ENCODE measurements around the gene USP15. TPM values are rescaled to one million over a fixed set of nuclear protein-coding genes. Genes with fewer than 3 reads are reported as not detected.

Gene USP15
- total RNA-seq, 2 donors from 2014 or later: 27.9 to 29.1 TPM

- Mint-ChIP-seq H3K4me1 (peaks cover 4% of the 10 kb centered on the region), H3K36me3 (ENCODE audit: low read depth) (no peaks in the 10 kb centered on the region), H3K9me3 (no peaks in the 10 kb centered on the region), H3K27me3 (ENCODE audit: insufficient read depth) (no peaks in the 10 kb centered on the region), H3K27ac (no peak overlapping the region), H3K4me3 (no peak overlapping the region)
- Histone ChIP-seq H3K9ac (ENCODE audit: extremely low read depth, low read length, poor library complexity, severe bottlenecking) (no peak overlapping the region), H3K36me3 (ENCODE audit: control insufficient read depth, insufficient read depth, low read length) (no peaks in the 10 kb centered on the region), H3K4me1 (ENCODE audit: control insufficient read depth, insufficient read depth, low read length) (peaks cover 4% of the 10 kb centered on the region), H3K4me3 (ENCODE audit: low read length) (no peak overlapping the region), H3K27me3 (ENCODE audit: control insufficient read depth, insufficient read depth, low read length, poor library complexity, severe bottlenecking) (no peaks in the 10 kb centered on the region), H3K9me3 (ENCODE audit: control insufficient read depth, low read length) (no peaks in the 10 kb centered on the region), H3K27ac (ENCODE audit: low read depth, low read length) (no peak overlapping the region)
- 97% methylated on average over 2 of the region's 2 CpGs; no CpG with 5 or more reads in 1 of the 2 experiments for WGBS, 2 experiments (ENCODE audit: insufficient coverage in 1 of 2, insufficient read length in 1 of 2)
- DNase-seq: no peak
- TF ChIP-seq CTCF (conservative IDR thresholded peaks at IDR 0.05): no peak
These were observed 10.8 kb upstream of the USP15 start for GRCh38 chr12:62249419-62249818.

- Histone ChIP-seq H3K9me3 (ENCODE audit: control insufficient read depth, low read length) (no peaks in the 10 kb centered on the region), H3K27me3 (ENCODE audit: control insufficient read depth, insufficient read depth, low read length, poor library complexity, severe bottlenecking) (no peaks in the 10 kb centered on the region), H3K9ac (ENCODE audit: extremely low read depth, low read length, poor library complexity, severe bottlenecking) (no peak overlapping the region), H3K4me3 (ENCODE audit: low read length) (no peak overlapping the region), H3K27ac (ENCODE audit: low read depth, low read length) (no peak overlapping the region), H3K36me3 (ENCODE audit: control insufficient read depth, insufficient read depth, low read length) (no peaks in the 10 kb centered on the region), H3K4me1 (ENCODE audit: control insufficient read depth, insufficient read depth, low read length) (peaks cover 4% of the 10 kb centered on the region)
- no peaks in the 10 kb centered on the region for H3K36me3 Mint-ChIP-seq (ENCODE audit: low read depth)
- 87 to 90% methylated on average over 3 of the region's 3 CpGs for WGBS, 2 experiments (ENCODE audit: insufficient coverage in 1 of 2, insufficient read length in 1 of 2)
- H3K4me3 Mint-ChIP-seq: no peak overlapping the region
- TF ChIP-seq CTCF (conservative IDR thresholded peaks at IDR 0.05): no peak
- no peak overlapping the region for H3K27ac Mint-ChIP-seq
- no peaks in the 10 kb centered on the region for H3K27me3 Mint-ChIP-seq (ENCODE audit: insufficient read depth)
- DNase-seq: no peak
- H3K4me1 Mint-ChIP-seq: peaks cover 4% of the 10 kb centered on the region
- H3K9me3 Mint-ChIP-seq: no peaks in the 10 kb centered on the region
These were observed 9.3 kb upstream of the USP15 start for GRCh38 chr12:62250671-62251608.

- H3K27me3 ChIP-seq (ENCODE audit: control insufficient read depth, insufficient read depth, low read length, poor library complexity, severe bottlenecking): no peaks in the 10 kb centered on the region
- no peak overlapping the region for H3K27ac ChIP-seq (ENCODE audit: low read depth, low read length)
- no peaks in the 10 kb centered on the region for H3K36me3 ChIP-seq (ENCODE audit: control insufficient read depth, insufficient read depth, low read length)
- no peaks in the 10 kb centered on the region for H3K9me3 ChIP-seq (ENCODE audit: control insufficient read depth, low read length)
- peaks cover 4% of the 10 kb centered on the region for H3K4me1 ChIP-seq (ENCODE audit: control insufficient read depth, insufficient read depth, low read length)
- DNase-seq: no peak
- no peak overlapping the region for H3K9ac ChIP-seq (ENCODE audit: extremely low read depth, low read length, poor library complexity, severe bottlenecking)
- H3K27me3 Mint-ChIP-seq (ENCODE audit: insufficient read depth): no peaks in the 10 kb centered on the region
- TF ChIP-seq CTCF (conservative IDR thresholded peaks at IDR 0.05): no peak
- H3K4me3 Mint-ChIP-seq: no peak overlapping the region
- H3K36me3 Mint-ChIP-seq (ENCODE audit: low read depth): no peaks in the 10 kb centered on the region
- no peak overlapping the region for H3K4me3 ChIP-seq (ENCODE audit: low read length)
- no peaks in the 10 kb centered on the region for H3K9me3 Mint-ChIP-seq
- H3K4me1 Mint-ChIP-seq: peaks cover 4% of the 10 kb centered on the region
- H3K27ac Mint-ChIP-seq: no peak overlapping the region
These were observed 8.6 kb upstream of the USP15 start for GRCh38 chr12:62251609-62251958.

All from endodermal cell (in vitro differentiated cells).